Immature natural killer cell (primary cell): ENCODE measurements around the gene RAB29. TPM values are rescaled to one million over a fixed set of nuclear protein-coding genes. Genes with fewer than 3 reads are reported as not detected.
A peak's percentile ranks its signal among the peaks of the same experiment; 100 is the strongest.
"Not testable (repeated sequence)": the region's sequence is repeated elsewhere in the genome, so short reads cannot be mapped to it uniquely, and the experiment has no call there.

Experiments
- DNase-seq, 3 donors: peaks; one replicate each; pipeline ENCODE4 v3.0.0; 2022; ENCODE audit warnings: mixed read lengths in 1 of 3
- H3K27ac Mint-ChIP-seq, 6 donors: one replicate each; pipeline ENCODE4 v1.8.0; 2020; ENCODE audit warnings: mixed read lengths in 6 of 6, mild to moderate bottlenecking in 5 of 6, inconsistent platforms in 4 of 6, moderate library complexity in 3 of 6
- H3K27me3 Mint-ChIP-seq, 3 donors: one replicate each; pipeline ENCODE4 v1.8.0; 2020 to 2021; ENCODE audit warnings: low read depth in 3 of 3, mild to moderate bottlenecking in 3 of 3, mixed read lengths in 3 of 3, moderate library complexity in 3 of 3, inconsistent platforms in 1 of 3
- H3K36me3 Mint-ChIP-seq, 3 donors: one replicate each; pipeline ENCODE4 v1.8.0; 2020; ENCODE audit warnings: mixed read lengths in 3 of 3, inconsistent platforms in 2 of 3, mild to moderate bottlenecking in 2 of 3
- H3K4me1 Mint-ChIP-seq, 2 donors: one replicate each; pipeline ENCODE4 v1.8.0; 2020; ENCODE audit warnings: inconsistent platforms in 2 of 2, mild to moderate bottlenecking in 2 of 2, mixed read lengths in 2 of 2, moderate library complexity in 1 of 2
- H3K4me3 Mint-ChIP-seq, 5 donors: one replicate each; pipeline ENCODE4 v1.8.0; 2020; ENCODE audit warnings: mild to moderate bottlenecking in 5 of 5, mixed read lengths in 5 of 5, inconsistent platforms in 3 of 5, moderate library complexity in 3 of 5
- H3K9me3 Mint-ChIP-seq, 6 donors: one replicate each; pipeline ENCODE4 v1.8.0; 2020; ENCODE audit warnings: mild to moderate bottlenecking in 6 of 6, mixed read lengths in 6 of 6, inconsistent platforms in 4 of 6, moderate library complexity in 3 of 6
- polyA plus RNA-seq, 3 donors: library from polyadenylated mRNA; unstranded; fragments of 300-500 nt; fragmentation: Illumina TruSeq; gene quantifications; one replicate each; pipeline ENCODE4 v1.2.3, GENCODE V29; 2021

Gene RAB29, protein sequence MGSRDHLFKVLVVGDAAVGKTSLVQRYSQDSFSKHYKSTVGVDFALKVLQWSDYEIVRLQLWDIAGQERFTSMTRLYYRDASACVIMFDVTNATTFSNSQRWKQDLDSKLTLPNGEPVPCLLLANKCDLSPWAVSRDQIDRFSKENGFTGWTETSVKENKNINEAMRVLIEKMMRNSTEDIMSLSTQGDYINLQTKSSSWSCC
- polyA plus RNA-seq = 100 to 1,000 TPM; 156 to 206 (median 197) TPM

DNA sequence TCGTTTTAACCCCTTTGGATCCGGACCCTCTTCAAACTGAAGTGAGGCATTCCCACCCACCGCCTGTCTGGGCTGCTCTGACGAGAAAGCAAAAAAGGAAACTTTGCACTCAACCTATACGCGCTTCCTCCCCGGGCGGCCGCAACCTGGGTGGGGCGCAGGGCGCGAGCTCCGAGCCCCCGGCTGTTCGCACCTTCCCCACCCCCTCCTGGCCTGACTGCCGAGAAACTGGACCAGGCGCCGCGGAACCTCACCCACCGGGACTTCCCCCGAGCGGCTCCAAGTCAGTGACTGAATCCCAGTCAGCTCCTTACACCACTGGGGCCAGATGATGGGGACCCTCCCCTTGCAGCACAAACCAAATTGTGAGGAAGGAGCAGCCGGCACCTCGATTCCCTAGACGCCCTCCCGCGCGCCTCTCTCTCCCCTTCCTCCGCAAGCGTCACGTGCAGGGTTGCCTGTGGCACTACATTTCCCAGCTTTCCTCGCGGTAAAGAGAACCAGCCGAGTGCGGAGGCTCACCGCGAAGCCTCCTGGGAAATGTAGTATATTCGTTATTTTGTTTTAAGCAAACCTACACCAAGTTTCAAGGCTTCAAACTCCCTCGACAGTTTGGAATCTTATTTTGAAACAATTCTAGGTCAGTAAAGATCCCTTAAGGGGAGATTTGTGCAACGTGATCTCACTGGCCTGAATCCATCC lies at the start of gene RAB29:
Gene RAB29 (minus strand): TSS at position 468 of the 702 bp plus-strand sequence. CDS start 526 bp downstream, outside the sequence.
- peak within 1 kb of the TSS; percentile 100 for H3K27ac Mint-ChIP-seq
- peaks cover under 1 to 16% (median 15%) of the 10 kb centered on the region in 3 donors for H3K36me3 Mint-ChIP-seq
- peak; percentile 94 to 96 (median 94) for DNase-seq
- no peaks in the 10 kb centered on the region for H3K9me3 Mint-ChIP-seq
- peaks cover 74 to 80% of the 10 kb centered on the region in 2 donors for H3K4me1 Mint-ChIP-seq
- H3K27me3 Mint-ChIP-seq = peaks cover 17 to 25% (median 18%) of the 10 kb centered on the region in 3 donors
- peak within 1 kb of the TSS; percentile 97 to 100 (median 99) for H3K4me3 Mint-ChIP-seq

DNA sequence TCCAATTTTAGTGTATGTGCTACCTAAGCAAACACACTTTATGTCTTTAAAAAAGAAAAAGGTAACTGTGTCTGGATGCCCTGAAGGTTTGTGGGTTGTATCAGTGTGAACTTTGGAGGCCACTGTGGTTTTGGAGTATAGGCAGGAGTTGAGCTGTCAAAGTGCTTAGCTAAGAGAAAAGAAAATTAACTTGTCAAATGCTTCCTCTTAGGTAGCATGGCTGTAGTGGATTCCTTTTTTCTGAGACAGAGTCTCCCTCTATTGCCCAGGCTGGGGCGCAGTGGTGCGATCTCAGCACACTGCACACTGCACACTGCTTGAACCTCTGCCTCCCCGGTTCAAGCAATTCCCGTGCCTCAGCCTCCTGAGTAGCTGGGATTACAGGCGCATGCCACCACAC lies 48.9 kb upstream of the RAB29 start:
- Mint-ChIP-seq H3K36me3 (peaks cover under 1 to 11% (median 6%) of the 10 kb centered on the region in 3 donors), H3K4me1 (peaks cover 12 to 16% of the 10 kb centered on the region in 2 donors), H3K27me3 (peaks cover 0 to 5% (median 0%) of the 10 kb centered on the region in 3 donors), H3K27ac (peak overlapping the region in 1 of 6 donors; percentile 1), H3K9me3 (no peaks in the 10 kb centered on the region), H3K4me3 (peak overlapping the region in 2 of 5 donors; percentile 8 to 34)
- peak in 2 of 3 donors; percentile 4 to 21 for DNase-seq

DNA sequence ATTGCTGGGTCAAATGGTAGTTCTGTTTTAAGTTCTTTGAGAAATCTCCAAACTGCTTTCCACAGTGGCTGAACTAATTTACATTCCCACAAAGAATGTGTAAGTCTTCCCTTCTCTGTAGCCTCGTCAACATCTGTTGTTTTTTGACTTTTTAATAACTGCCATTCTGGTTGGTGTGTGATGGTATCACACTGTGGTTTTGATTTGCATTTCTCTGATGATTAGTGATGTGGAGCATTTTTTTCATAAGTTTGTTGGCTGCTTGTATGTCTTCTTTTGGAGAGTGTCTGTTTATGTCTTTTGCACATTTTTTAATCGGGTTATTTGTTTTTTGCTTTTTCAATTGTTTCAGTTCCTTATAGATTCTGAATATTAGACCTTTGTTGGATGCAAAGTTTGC lies 48.0 kb upstream of the RAB29 start:
- DNase-seq = not testable (repeated sequence)
- peak overlapping the region in 1 of 6 donors; percentile 74 for H3K27ac Mint-ChIP-seq

DNA sequence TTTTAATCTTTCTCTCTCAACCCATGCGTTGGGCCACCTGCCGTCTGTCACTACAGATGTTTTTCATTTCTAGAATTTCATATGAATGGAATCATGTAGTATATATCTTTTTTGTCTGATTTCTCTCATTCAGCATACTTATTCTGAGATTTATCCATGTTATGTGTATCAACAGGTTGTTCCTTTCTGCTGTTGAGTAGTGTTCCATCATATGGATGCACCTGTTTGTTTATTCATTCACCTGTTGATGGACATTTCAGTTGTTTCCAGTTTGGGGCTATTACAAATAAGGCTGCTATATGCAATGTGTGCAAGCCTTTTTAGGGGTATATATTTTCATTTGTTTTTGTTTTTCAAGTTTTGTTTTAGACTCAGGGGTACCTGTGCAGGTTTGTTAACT lies 47.1 kb upstream of the RAB29 start:
- Mint-ChIP-seq H3K9me3 (no peaks in the 10 kb centered on the region), H3K27me3 (peaks cover 0 to 6% (median 1%) of the 10 kb centered on the region in 3 donors), H3K4me3 (no peak overlapping the region), H3K36me3 (peaks cover 0 to 7% (median 6%) of the 10 kb centered on the region in 3 donors), H3K27ac (no peak overlapping the region), H3K4me1 (peaks cover 12 to 16% of the 10 kb centered on the region in 2 donors)
- DNase-seq = no peak

More for the DNA sequence above, 48.0 kb upstream of the RAB29 start:
- not testable (repeated sequence) for H3K27me3 Mint-ChIP-seq, H3K9me3 Mint-ChIP-seq
- peaks cover 0 to 11% (median 6%) of the 10 kb centered on the region in 3 donors for H3K36me3 Mint-ChIP-seq
- H3K4me1 Mint-ChIP-seq = peaks cover 12 to 16% of the 10 kb centered on the region in 2 donors
- peak overlapping the region in 1 of 5 donors; percentile 2 for H3K4me3 Mint-ChIP-seq

DNA sequence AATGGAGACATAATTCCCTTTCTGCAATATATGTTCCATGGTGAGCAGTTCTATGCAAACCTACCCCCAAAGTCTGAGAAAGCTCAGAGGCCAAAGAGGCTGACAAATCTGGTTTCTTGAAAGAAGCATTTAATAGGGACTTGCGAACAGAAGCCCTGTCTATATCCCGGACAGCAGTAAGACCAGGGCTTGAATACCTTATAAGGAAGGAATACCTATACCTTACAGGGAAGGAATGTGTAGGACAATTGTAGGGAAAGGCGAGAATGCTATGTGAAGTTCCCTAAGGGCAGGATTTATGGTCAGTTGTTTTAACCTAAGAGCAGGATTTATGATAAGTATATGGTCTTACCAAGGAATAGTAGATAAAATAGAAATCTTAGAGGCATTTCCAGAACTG lies 42.7 kb upstream of the RAB29 start:
- Mint-ChIP-seq H3K4me1 (peaks cover 9 to 11% of the 10 kb centered on the region in 2 donors), H3K4me3 (no peak overlapping the region), H3K36me3 (no peaks in the 10 kb centered on the region), H3K27ac (no peak overlapping the region), H3K9me3 (no peaks in the 10 kb centered on the region), H3K27me3 (peaks cover 1 to 9% (median 3%) of the 10 kb centered on the region in 3 donors)
- DNase-seq = no peak

DNA sequence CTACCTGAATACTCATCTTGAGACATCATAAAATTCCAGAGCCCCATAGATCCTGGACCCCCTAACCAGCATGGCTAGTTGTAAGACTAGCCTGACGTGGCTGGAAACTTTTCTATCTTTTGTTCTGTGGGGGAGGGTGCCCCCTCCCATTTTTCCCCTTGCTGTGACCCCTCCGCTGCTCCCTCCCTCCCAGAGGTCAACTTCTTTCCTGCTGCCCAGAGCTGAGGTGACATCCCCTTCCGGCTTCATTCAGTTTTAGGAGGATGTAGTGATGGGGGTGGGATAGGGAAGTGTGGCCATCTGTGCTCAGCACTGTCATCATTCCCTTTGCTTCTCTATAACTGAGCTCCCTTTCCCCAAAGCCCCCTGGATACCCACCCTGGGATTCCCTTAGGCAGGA lies 42.1 kb upstream of the RAB29 start:
- H3K4me1 Mint-ChIP-seq = peaks cover 10 to 12% of the 10 kb centered on the region in 2 donors
- no peak overlapping the region for H3K27ac Mint-ChIP-seq
- H3K9me3 Mint-ChIP-seq = no peaks in the 10 kb centered on the region
- H3K36me3 Mint-ChIP-seq = no peaks in the 10 kb centered on the region
- DNase-seq = no peak
- H3K4me3 Mint-ChIP-seq = no peak overlapping the region
- peaks cover 1 to 9% (median 3%) of the 10 kb centered on the region in 3 donors for H3K27me3 Mint-ChIP-seq

DNA sequence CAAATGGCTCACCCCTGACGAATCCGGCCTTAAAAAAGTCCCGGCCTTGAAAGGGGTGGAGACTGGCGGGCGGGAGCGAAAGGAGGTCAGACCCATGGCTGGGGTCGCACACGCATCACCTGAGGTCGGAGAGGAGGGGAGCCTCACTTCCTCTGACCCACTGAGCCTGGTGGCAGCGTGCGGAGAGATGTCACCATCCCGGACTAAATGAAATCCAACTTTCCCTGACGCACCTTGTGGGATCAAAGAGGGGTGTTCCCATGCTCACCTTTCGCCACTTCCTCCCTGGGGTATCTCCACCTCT lies 38.4 kb upstream of the RAB29 start:
- H3K9me3 Mint-ChIP-seq = no peaks in the 10 kb centered on the region
- peak overlapping the region; percentile 92 to 95 (median 94) for H3K4me3 Mint-ChIP-seq
- peaks cover 38 to 47% of the 10 kb centered on the region in 2 donors for H3K4me1 Mint-ChIP-seq
- peaks cover 1 to 6% (median 5%) of the 10 kb centered on the region in 3 donors for H3K27me3 Mint-ChIP-seq
- peak overlapping the region; percentile 73 to 94 (median 86) for H3K27ac Mint-ChIP-seq
- peak in 1 of 3 donors; percentile 38 for DNase-seq
- H3K36me3 Mint-ChIP-seq = peaks cover 0 to 10% (median 7%) of the 10 kb centered on the region in 3 donors

DNA sequence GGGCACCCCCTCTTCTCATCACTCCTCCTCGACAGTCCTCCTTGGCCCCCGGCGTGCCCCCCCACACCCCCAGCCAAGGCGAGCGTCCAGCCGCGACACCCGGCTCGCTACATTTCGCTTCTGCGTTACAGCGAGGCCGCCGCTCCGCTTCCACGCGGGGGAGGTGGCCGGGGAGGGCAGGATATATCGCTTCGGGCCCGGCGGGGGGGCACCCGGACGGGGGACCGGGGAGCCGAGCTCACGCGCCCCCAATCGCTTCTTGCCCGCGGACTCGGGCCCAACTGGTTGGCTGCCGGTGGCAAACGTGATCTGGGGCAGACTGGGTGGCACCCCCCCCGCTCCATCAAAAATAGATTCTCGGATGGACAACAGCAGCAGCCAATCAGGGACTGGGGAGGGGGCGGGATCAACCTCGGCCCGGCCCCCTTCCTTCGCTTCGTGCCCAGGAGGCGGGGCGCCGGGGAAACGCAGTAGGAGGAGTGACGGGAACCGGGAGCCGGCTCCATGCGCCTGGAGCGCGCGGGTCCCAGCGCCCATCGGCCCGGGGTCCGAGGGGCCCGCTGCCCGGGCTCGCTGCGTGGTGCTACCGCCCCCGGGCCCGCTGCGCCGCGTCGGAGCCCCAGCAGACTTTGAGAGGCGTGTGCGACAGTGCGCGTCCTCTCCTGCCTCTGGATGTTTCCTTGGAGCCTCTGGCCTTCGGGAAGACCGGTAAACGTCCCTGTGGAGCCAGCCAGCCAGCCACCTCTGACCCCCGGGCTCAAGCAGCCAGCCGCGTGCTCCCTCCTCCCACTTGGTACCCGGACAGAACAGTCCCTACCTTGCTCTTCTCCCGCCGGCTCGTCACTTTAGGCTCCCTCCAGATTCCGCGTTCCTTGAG lies 37.8 kb upstream of the RAB29 start, which contains the start of gene SLC41A1:
Gene SLC41A1 (minus strand): TSS at position 321 of the 877 bp plus-strand sequence. CDS start 2,757 bp downstream, outside the sequence.
- DNase-seq = peak; percentile 93 to 96 (median 93)
- H3K9me3 Mint-ChIP-seq = no peaks in the 10 kb centered on the region
- peaks cover 0 to 10% (median 7%) of the 10 kb centered on the region in 3 donors for H3K36me3 Mint-ChIP-seq
- H3K27ac Mint-ChIP-seq = peak within 1 kb of the TSS; percentile 83 to 94 (median 90)
- H3K4me3 Mint-ChIP-seq = peak within 1 kb of the TSS; percentile 92 to 95 (median 94)
- H3K4me1 Mint-ChIP-seq = peaks cover 44 to 53% of the 10 kb centered on the region in 2 donors
- peaks cover 1 to 6% (median 5%) of the 10 kb centered on the region in 3 donors for H3K27me3 Mint-ChIP-seq

DNA sequence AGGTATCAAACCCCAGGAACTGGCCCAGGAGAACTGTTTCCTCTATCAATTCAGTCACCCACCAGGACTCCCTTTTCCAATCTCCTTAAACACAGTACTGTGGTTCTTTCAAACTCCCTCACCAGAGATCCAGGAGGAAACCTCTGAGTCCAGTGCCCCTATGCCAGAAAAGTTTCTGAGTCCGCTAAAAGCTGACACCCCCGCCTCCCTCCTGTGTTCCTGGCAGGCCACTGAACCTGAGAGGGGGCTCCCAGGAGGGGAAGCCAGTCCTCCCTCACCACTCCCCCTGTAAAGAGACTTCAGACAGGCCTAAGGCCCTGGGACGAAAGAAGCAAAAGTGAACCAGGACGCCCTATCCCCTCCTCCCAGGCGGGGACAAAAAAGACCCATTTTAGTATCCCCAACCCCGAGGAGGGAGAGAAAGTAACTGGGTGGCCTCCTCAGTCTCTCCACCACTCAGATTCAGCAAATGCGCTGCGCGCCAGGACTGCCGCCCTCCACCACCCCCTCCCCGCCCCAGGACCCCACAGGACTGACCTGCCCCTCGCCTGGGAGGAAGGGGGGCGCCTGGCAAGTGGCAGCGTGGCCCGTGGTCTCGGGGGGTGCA lies 37.1 kb upstream of the RAB29 start:
- peak in 1 of 3 donors; percentile 21 for DNase-seq
- Mint-ChIP-seq H3K27ac (peak overlapping the region; percentile 83 to 92 (median 90)), H3K4me1 (peaks cover 45 to 58% of the 10 kb centered on the region in 2 donors), H3K27me3 (peaks cover 1 to 4% (median 4%) of the 10 kb centered on the region in 3 donors), H3K4me3 (peak overlapping the region; percentile 87 to 93 (median 92)), H3K36me3 (peaks cover 0 to 10% (median 7%) of the 10 kb centered on the region in 3 donors), H3K9me3 (no peaks in the 10 kb centered on the region)

DNA sequence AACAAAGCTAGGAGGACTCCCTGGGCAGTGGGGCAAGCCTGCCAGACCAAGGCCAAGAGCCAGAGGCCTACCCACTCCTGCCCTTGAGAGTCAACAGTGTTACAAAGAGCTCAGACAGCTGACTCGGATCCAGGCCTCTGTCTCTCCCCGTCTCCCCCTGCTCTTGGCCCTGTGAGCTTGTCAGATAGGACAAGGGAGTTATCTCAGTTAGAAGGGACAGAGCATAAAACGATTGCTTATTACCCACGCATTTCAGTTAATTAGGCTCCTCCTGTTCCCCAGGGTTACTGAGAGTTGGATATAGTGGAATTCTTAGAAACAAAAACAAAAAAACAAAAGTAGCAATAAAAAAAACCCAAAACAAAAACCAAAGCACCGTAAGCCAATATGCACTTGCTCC lies 36.4 kb upstream of the RAB29 start:
- Mint-ChIP-seq H3K36me3 (peaks cover 0 to 10% (median 7%) of the 10 kb centered on the region in 3 donors), H3K9me3 (no peaks in the 10 kb centered on the region), H3K27me3 (peaks cover 1 to 4% (median 4%) of the 10 kb centered on the region in 3 donors), H3K27ac (peak overlapping the region; percentile 83 to 92 (median 90)), H3K4me1 (peaks cover 50 to 65% of the 10 kb centered on the region in 2 donors), H3K4me3 (peak overlapping the region; percentile 87 to 93 (median 92))
- no peak for DNase-seq

DNA sequence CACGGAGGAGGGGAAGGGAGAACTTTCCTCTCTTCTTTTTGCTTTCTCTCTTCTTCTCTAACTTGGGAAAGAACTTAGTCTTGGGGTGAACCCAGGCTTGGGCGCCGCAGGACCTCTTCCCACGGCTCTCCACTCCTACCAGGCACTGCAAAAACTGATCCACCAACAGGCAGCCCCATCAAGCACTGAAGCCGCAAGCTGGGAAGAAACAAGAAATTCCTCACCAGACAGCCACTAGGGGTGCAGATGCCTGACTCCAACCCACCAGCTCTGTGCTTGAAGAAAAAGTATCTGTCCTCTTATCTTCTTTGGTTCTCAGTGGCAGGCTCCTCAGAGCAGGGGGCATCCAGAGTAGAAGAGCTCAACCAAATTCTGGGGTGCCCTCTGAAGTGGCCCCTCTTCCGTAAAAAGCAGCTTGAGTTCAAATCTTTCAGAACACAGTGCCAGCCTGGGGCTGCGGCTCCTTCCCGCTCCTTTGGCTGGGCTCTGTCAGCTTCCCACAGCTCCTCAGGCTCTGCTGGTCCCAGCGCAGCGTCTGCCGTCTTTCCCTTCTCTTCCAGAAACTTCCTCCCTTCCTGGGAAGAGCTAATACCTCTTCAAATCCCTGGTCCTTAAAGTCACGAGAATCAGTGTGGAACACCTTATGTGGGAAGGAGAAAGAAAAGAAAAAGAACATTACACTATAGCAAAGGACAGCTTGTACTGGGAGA lies 35.3 kb upstream of the RAB29 start:
- no peaks in the 10 kb centered on the region for H3K9me3 Mint-ChIP-seq
- peaks cover 1 to 4% (median 4%) of the 10 kb centered on the region in 3 donors for H3K27me3 Mint-ChIP-seq
- no peak for DNase-seq
- peaks cover 0 to 10% (median 7%) of the 10 kb centered on the region in 3 donors for H3K36me3 Mint-ChIP-seq
- peaks cover 60 to 75% of the 10 kb centered on the region in 2 donors for H3K4me1 Mint-ChIP-seq
- peak overlapping the region in 4 of 6 donors; percentile 19 to 90 (median 46) for H3K27ac Mint-ChIP-seq
- peak overlapping the region in 2 of 5 donors; percentile 90 to 93 for H3K4me3 Mint-ChIP-seq

DNA sequence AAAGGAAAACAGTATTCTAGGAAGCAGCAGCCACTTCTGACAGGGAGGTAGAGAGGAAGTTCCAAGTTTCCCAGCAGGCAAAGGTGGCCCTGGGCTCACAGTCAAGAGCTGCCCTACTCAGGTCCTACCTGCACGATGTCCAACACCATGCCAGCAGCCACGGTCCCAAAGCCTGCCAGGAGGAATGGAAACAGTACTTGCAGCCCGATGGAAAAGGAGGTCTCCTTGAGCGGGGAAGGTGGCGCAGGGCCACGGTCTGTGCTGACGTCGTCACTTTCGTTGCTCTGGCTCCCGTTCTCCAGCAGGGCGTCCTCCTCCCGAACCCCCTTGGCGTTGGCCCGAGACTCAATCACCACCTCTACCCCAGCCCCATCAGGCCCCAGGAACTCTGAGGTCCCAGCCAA lies 34.7 kb upstream of the RAB29 start:
- no peak for DNase-seq
- Mint-ChIP-seq H3K36me3 (peaks cover 0 to 10% (median 7%) of the 10 kb centered on the region in 3 donors), H3K4me3 (no peak overlapping the region), H3K4me1 (peaks cover 66 to 82% of the 10 kb centered on the region in 2 donors), H3K27me3 (peaks cover 1 to 4% (median 4%) of the 10 kb centered on the region in 3 donors), H3K27ac (no peak overlapping the region), H3K9me3 (no peaks in the 10 kb centered on the region)
